ENCODE results near the gene GOLPH3.

Gene GOLPH3

GRCh38 chr5:32153723-32154122, 20.4 kb downstream of the GOLPH3 start:
- H3K4me2 ChIP-seq (ENCODE audit: insufficient read depth, low read length, poor library complexity, severe bottlenecking) = no peak overlapping the region
- H3K14ac ChIP-seq (ENCODE audit: low read length) = no peak overlapping the region
- no peak overlapping the region for H2BK120ac ChIP-seq (ENCODE audit: low read depth, low read length)
- H3K9me3 ChIP-seq (replicated peaks in 1 of 2; ENCODE audit: control insufficient read depth in 2 of 2, insufficient read depth in 1 of 2, low read depth in 1 of 2, low read length in 2 of 2) = peaks cover 0 to 9% of the 10 kb centered on the region in 2 donors
- DNase-seq (ENCODE audit: low spot score) = no peak
- no peak overlapping the region for H2BK15ac ChIP-seq (ENCODE audit: low read length)
- H3K27me3 ChIP-seq (ENCODE audit: control insufficient read depth in 3 of 3, insufficient read depth in 3 of 3, low read depth in 1 of 3, low read length in 3 of 3) = no peaks in the 10 kb centered on the region
- no peak overlapping the region for H2BK12ac ChIP-seq (ENCODE audit: low read length)
- H2BK5ac ChIP-seq (ENCODE audit: low read length) = no peak overlapping the region
- H3K36me3 ChIP-seq (replicated peaks in 1 of 2; ENCODE audit: control insufficient read depth in 2 of 2, insufficient read depth in 2 of 2, low read length in 2 of 2) = peaks cover 0 to 45% of the 10 kb centered on the region in 2 donors
- no peak overlapping the region for H3K27ac ChIP-seq (replicated peaks; ENCODE audit: low read length)
- H4K91ac ChIP-seq (ENCODE audit: low read depth, low read length, poor library complexity) = no peak overlapping the region
- H3K79me1 ChIP-seq (ENCODE audit: low read depth, low read length) = no peaks in the 10 kb centered on the region
- H3K23ac ChIP-seq (ENCODE audit: low read depth, low read length, poor library complexity) = no peak overlapping the region
- WGBS, 2 donors (ENCODE audit: extremely low coverage in 2 of 2, insufficient read length in 2 of 2, insufficient replicate concordance in 1 of 2) = no CpG with 5 or more reads among the region's 3 CpGs
- peaks cover 0 to 8% of the 10 kb centered on the region in 2 donors for H3K4me1 ChIP-seq (ENCODE audit: control insufficient read depth in 2 of 2, insufficient read depth in 1 of 2, low read depth in 1 of 2, low read length in 2 of 2)
- no peak overlapping the region for H3K9ac ChIP-seq (ENCODE audit: low read depth, low read length, poor library complexity)
- no peak overlapping the region for H3K4ac ChIP-seq (ENCODE audit: low read length)
- no peak overlapping the region for H2AK5ac ChIP-seq (ENCODE audit: low read depth, low read length)
- no peak overlapping the region for H2AFZ ChIP-seq (ENCODE audit: low read length)
- H4K8ac ChIP-seq (ENCODE audit: low read depth, low read length) = no peak overlapping the region
- no peak overlapping the region for H3K18ac ChIP-seq (ENCODE audit: low read length)
- H3K4me3 ChIP-seq (ENCODE audit: low read length in 2 of 2) = no peak overlapping the region

GRCh38 chr5:32151198-32151597, 22.9 kb downstream of the GOLPH3 start:
- no peak for DNase-seq (ENCODE audit: low spot score)
- no peak overlapping the region for H4K91ac ChIP-seq (ENCODE audit: low read depth, low read length, poor library complexity)
- no peak overlapping the region for H2AK5ac ChIP-seq (ENCODE audit: low read depth, low read length)
- H2AFZ ChIP-seq (ENCODE audit: low read length) = no peak overlapping the region
- H4K8ac ChIP-seq (ENCODE audit: low read depth, low read length) = no peak overlapping the region
- no peaks in the 10 kb centered on the region for H3K79me1 ChIP-seq (ENCODE audit: low read depth, low read length)
- no peak overlapping the region for H3K4me3 ChIP-seq (ENCODE audit: low read length in 2 of 2)
- no peak overlapping the region for H3K23ac ChIP-seq (ENCODE audit: low read depth, low read length, poor library complexity)
- no peak overlapping the region for H2BK15ac ChIP-seq (ENCODE audit: low read length)
- no peak overlapping the region for H3K27ac ChIP-seq (replicated peaks; ENCODE audit: low read length)
- H2BK12ac ChIP-seq (ENCODE audit: low read length) = no peak overlapping the region
- WGBS, 2 donors (ENCODE audit: extremely low coverage in 2 of 2, insufficient read length in 2 of 2, insufficient replicate concordance in 1 of 2) = no CpG with 5 or more reads among the region's 6 CpGs
- no peak overlapping the region for H2BK5ac ChIP-seq (ENCODE audit: low read length)
- H3K9ac ChIP-seq (ENCODE audit: low read depth, low read length, poor library complexity) = no peak overlapping the region
- H3K14ac ChIP-seq (ENCODE audit: low read length) = no peak overlapping the region
- H3K4me2 ChIP-seq (ENCODE audit: insufficient read depth, low read length, poor library complexity, severe bottlenecking) = no peak overlapping the region
- no peak overlapping the region for H3K18ac ChIP-seq (ENCODE audit: low read length)
- peaks cover 0 to 35% of the 10 kb centered on the region in 2 donors for H3K36me3 ChIP-seq (replicated peaks in 1 of 2; ENCODE audit: control insufficient read depth in 2 of 2, insufficient read depth in 2 of 2, low read length in 2 of 2)
- no peaks in the 10 kb centered on the region for H3K4me1 ChIP-seq (ENCODE audit: control insufficient read depth in 2 of 2, insufficient read depth in 1 of 2, low read depth in 1 of 2, low read length in 2 of 2)
- peaks cover 0 to 9% of the 10 kb centered on the region in 2 donors for H3K9me3 ChIP-seq (replicated peaks in 1 of 2; ENCODE audit: control insufficient read depth in 2 of 2, insufficient read depth in 1 of 2, low read depth in 1 of 2, low read length in 2 of 2)
- H3K4ac ChIP-seq (ENCODE audit: low read length) = no peak overlapping the region
- no peak overlapping the region for H2BK120ac ChIP-seq (ENCODE audit: low read depth, low read length)
- H3K27me3 ChIP-seq (ENCODE audit: control insufficient read depth in 3 of 3, insufficient read depth in 3 of 3, low read depth in 1 of 3, low read length in 3 of 3) = no peaks in the 10 kb centered on the region

- H3K4me3 ChIP-seq (ENCODE audit: low read length in 2 of 2) = no peak overlapping the region
- H3K4ac ChIP-seq (ENCODE audit: low read length) = no peak overlapping the region
- no peaks in the 10 kb centered on the region for H3K79me1 ChIP-seq (ENCODE audit: low read depth, low read length)
- no peak overlapping the region for H4K8ac ChIP-seq (ENCODE audit: low read depth, low read length)
- no peak overlapping the region for H2BK5ac ChIP-seq (ENCODE audit: low read length)
- peaks cover 0 to 37% of the 10 kb centered on the region in 2 donors for H3K36me3 ChIP-seq (replicated peaks in 1 of 2; ENCODE audit: control insufficient read depth in 2 of 2, insufficient read depth in 2 of 2, low read length in 2 of 2)
- no peak overlapping the region for H2BK120ac ChIP-seq (ENCODE audit: low read depth, low read length)
- no CpG with 5 or more reads among the region's 1 CpG for WGBS, 2 donors (ENCODE audit: extremely low coverage in 2 of 2, insufficient read length in 2 of 2, insufficient replicate concordance in 1 of 2)
- H3K23ac ChIP-seq (ENCODE audit: low read depth, low read length, poor library complexity) = no peak overlapping the region
- no peak overlapping the region for H3K4me2 ChIP-seq (ENCODE audit: insufficient read depth, low read length, poor library complexity, severe bottlenecking)
- H3K9ac ChIP-seq (ENCODE audit: low read depth, low read length, poor library complexity) = no peak overlapping the region
- no peaks in the 10 kb centered on the region for H3K27me3 ChIP-seq (ENCODE audit: control insufficient read depth in 3 of 3, insufficient read depth in 3 of 3, low read depth in 1 of 3, low read length in 3 of 3)
- H4K91ac ChIP-seq (ENCODE audit: low read depth, low read length, poor library complexity) = no peak overlapping the region
- no peak overlapping the region for H2AFZ ChIP-seq (ENCODE audit: low read length)
- no peak for DNase-seq (ENCODE audit: low spot score)
- H2BK12ac ChIP-seq (ENCODE audit: low read length) = no peak overlapping the region
- H3K27ac ChIP-seq (replicated peaks; ENCODE audit: low read length) = no peak overlapping the region
- no peak overlapping the region for H2BK15ac ChIP-seq (ENCODE audit: low read length)
- H3K14ac ChIP-seq (ENCODE audit: low read length) = no peak overlapping the region
- H3K18ac ChIP-seq (ENCODE audit: low read length) = no peak overlapping the region
- H2AK5ac ChIP-seq (ENCODE audit: low read depth, low read length) = no peak overlapping the region
- H3K4me1 ChIP-seq (ENCODE audit: control insufficient read depth in 2 of 2, insufficient read depth in 1 of 2, low read depth in 1 of 2, low read length in 2 of 2) = no peaks in the 10 kb centered on the region
- peaks cover 0 to 12% of the 10 kb centered on the region in 2 donors for H3K9me3 ChIP-seq (replicated peaks in 1 of 2; ENCODE audit: control insufficient read depth in 2 of 2, insufficient read depth in 1 of 2, low read depth in 1 of 2, low read length in 2 of 2)
These were observed 23.8 kb downstream of the GOLPH3 start for GRCh38 chr5:32150366-32150765.

DNA sequence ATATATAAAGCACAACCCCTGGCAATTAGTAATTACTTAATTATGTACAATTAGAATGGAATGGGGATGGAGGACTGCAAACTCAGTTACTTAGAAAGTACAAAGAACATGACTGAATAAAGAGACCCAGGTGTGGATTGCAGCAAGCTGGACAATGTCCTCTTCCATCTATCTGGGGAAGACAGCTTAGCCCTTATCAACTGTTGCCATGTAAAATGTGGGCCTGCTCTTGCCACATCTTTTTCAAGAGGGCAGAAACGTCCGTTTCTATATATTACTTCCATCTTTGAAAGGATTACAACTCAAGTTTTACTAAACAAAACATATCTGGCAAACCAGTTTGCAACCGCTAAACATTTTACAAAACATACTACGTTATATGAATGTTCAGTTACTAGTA, 26.2 kb downstream of the GOLPH3 start:
- Histone ChIP-seq H3K4me3 (ENCODE audit: low read length in 2 of 2) (no peak overlapping the region), H3K9ac (ENCODE audit: low read depth, low read length, poor library complexity) (no peak overlapping the region), H2AFZ (ENCODE audit: low read length) (no peak overlapping the region), H3K27me3 (ENCODE audit: control insufficient read depth in 3 of 3, insufficient read depth in 3 of 3, low read depth in 1 of 3, low read length in 3 of 3) (no peaks in the 10 kb centered on the region), H3K4me1 (ENCODE audit: control insufficient read depth in 2 of 2, insufficient read depth in 1 of 2, low read depth in 1 of 2, low read length in 2 of 2) (no peaks in the 10 kb centered on the region), H3K18ac (ENCODE audit: low read length) (no peak overlapping the region), H3K36me3 (replicated peaks in 1 of 2; ENCODE audit: control insufficient read depth in 2 of 2, insufficient read depth in 2 of 2, low read length in 2 of 2) (peaks cover 0 to 51% of the 10 kb centered on the region in 2 donors), H3K79me1 (ENCODE audit: low read depth, low read length) (peaks cover 2% of the 10 kb centered on the region), H4K91ac (ENCODE audit: low read depth, low read length, poor library complexity) (no peak overlapping the region), H3K27ac (replicated peaks; ENCODE audit: low read length) (no peak overlapping the region), H3K4me2 (ENCODE audit: insufficient read depth, low read length, poor library complexity, severe bottlenecking) (no peak overlapping the region), H2BK5ac (ENCODE audit: low read length) (no peak overlapping the region), H3K14ac (ENCODE audit: low read length) (no peak overlapping the region), H3K23ac (ENCODE audit: low read depth, low read length, poor library complexity) (no peak overlapping the region), H4K8ac (ENCODE audit: low read depth, low read length) (no peak overlapping the region), H2BK15ac (ENCODE audit: low read length) (no peak overlapping the region), H3K4ac (ENCODE audit: low read length) (no peak overlapping the region), H2BK120ac (ENCODE audit: low read depth, low read length) (no peak overlapping the region), H3K9me3 (replicated peaks in 1 of 2; ENCODE audit: control insufficient read depth in 2 of 2, insufficient read depth in 1 of 2, low read depth in 1 of 2, low read length in 2 of 2) (peaks cover 0 to 28% of the 10 kb centered on the region in 2 donors), H2AK5ac (ENCODE audit: low read depth, low read length) (no peak overlapping the region), H2BK12ac (ENCODE audit: low read length) (no peak overlapping the region)
- no CpG with 5 or more reads among the region's 4 CpGs for WGBS, 2 donors (ENCODE audit: extremely low coverage in 2 of 2, insufficient read length in 2 of 2, insufficient replicate concordance in 1 of 2)
- no peak for DNase-seq (ENCODE audit: low spot score)
